Activated CD4-positive, alpha-beta T cell treated with anti-CD3 and anti-CD28 coated beads, Interleukin-2, amount 50 U/mL, for 24 hours (primary cell): ENCODE results near the gene DCST2.

Experiments
- DNase-seq, 2 donors: peaks; one replicate each; pipeline ENCODE4 v3.0.0-alpha.2; 2020; ENCODE audit warnings: low read depth in 1 of 2, low spot score in 1 of 2

Gene DCST2

GRCh38 chr1:155070158-155070621 lies 36.6 kb upstream of the DCST2 start:
- DNase-seq, result no peak

- no peak for DNase-seq
Observed at GRCh38 chr1:155069551-155070157, 36.1 kb upstream of the DCST2 start.

GRCh38 chr1:155068599-155068998 lies 35.0 kb upstream of the DCST2 start:
- DNase-seq, result no peak

- no peak for DNase-seq
Observed at GRCh38 chr1:155066777-155067176, 33.2 kb upstream of the DCST2 start.

- DNase-seq, result no peak
Observed at GRCh38 chr1:155064832-155065429, 31.4 kb upstream of the DCST2 start.

- DNase-seq, result no peak
Observed at GRCh38 chr1:155064111-155064831, 30.7 kb upstream of the DCST2 start.

GRCh38 chr1:155063550-155064110 lies 30.0 kb upstream of the DCST2 start, which contains the start of gene EFNA4:
EFNA4 (plus strand) TSS chr1:155063740; CDS start chr1:155063824, 84 bp downstream.
- DNase-seq, result peak in 1 of 2 donors; percentile 73

- DNase-seq, result peak in 1 of 2 donors; percentile 57
Observed at GRCh38 chr1:155062702-155063411, 29.3 kb upstream of the DCST2 start.

GRCh38 chr1:155062151-155062686 lies 28.6 kb upstream of the DCST2 start:
- DNase-seq, result no peak

- DNase-seq, result peak; percentile 91 to 96
Observed at GRCh38 chr1:155061381-155062150, 28.0 kb upstream of the DCST2 start.

- no peak for DNase-seq
Observed at GRCh38 chr1:155060736-155061135, 27.2 kb upstream of the DCST2 start.

GRCh38 chr1:155057788-155058211 lies 24.2 kb upstream of the DCST2 start:
- no peak for DNase-seq

GRCh38 chr1:155057104-155057503 lies 23.5 kb upstream of the DCST2 start:
- DNase-seq, result no peak

GRCh38 chr1:155053531-155054105 lies 20.0 kb upstream of the DCST2 start:
- DNase-seq, result no peak

GRCh38 chr1:155052439-155053395 lies 19.1 kb upstream of the DCST2 start:
- no peak for DNase-seq

GRCh38 chr1:155051777-155052398 lies 18.3 kb upstream of the DCST2 start:
- no peak for DNase-seq

GRCh38 chr1:155051342-155051776 lies 17.8 kb upstream of the DCST2 start:
- no peak for DNase-seq
